HAP-1 (cell line): ENCODE measurements around the gene FBN2.
A peak's percentile ranks its signal among the peaks of the same experiment; 100 is the strongest.
"Not testable (repeated sequence)": the region's sequence is repeated elsewhere in the genome, so short reads cannot be mapped to it uniquely, and the experiment has no call there.

ENCODE experiments used
- DNase-seq, 2 experiments: peaks; one replicate each; pipeline ENCODE4 v3.0.0-alpha.2; 2016 to 2020; ENCODE audit warnings: low spot score in 2 of 2
- H3K27me3 ChIP-seq: fragments of 250-450 bp; sonication (Bioruptor Pico); 2 replicates; pipeline ENCODE4 v1.5.1; 2020; ENCODE audit warnings: low read depth, mild to moderate bottlenecking, moderate library complexity
- H3K36me3 ChIP-seq: fragments of 250-450 bp; sonication (Bioruptor Pico); replicated peaks from 2 replicates; pipeline ENCODE4 v1.5.1; 2020; ENCODE audit warnings: mild to moderate bottlenecking
- H3K4me1 ChIP-seq: fragments of 250-450 bp; sonication (Bioruptor Pico); 2 replicates; pipeline ENCODE4 v1.5.1; 2020; ENCODE audit warnings: mild to moderate bottlenecking
- H3K4me3 ChIP-seq: fragments of 250-450 bp; sonication (Bioruptor Pico); 2 replicates; pipeline ENCODE4 v1.5.1; 2020; ENCODE audit warnings: mild to moderate bottlenecking, moderate library complexity
- H3K9me3 ChIP-seq: fragments of 250-450 bp; sonication (Bioruptor Pico); 2 replicates; pipeline ENCODE4 v1.5.1; 2020; ENCODE audit warnings: mild to moderate bottlenecking, moderate library complexity
- in situ Hi-C: fragments of 300-500 bp; cut with MboI; formaldehyde crosslinking; loops from 3 replicates; pipeline ENCODE4 v1.14.3; 2020; ENCODE audit warnings: low sequenced_read_pairs, inconsistent platforms, mixed read lengths

FBN2 gene

GRCh38 chr5:128527077-128527476 is 11.0 kb downstream of the FBN2 start:
- Histone ChIP-seq H3K4me3 (no peak overlapping the region), H3K36me3 (peaks cover 37% of the 10 kb centered on the region), H3K9me3 (no peaks in the 10 kb centered on the region), H3K4me1 (no peaks in the 10 kb centered on the region), H3K27me3 (no peaks in the 10 kb centered on the region)
- in situ Hi-C loops, result no loop called here
- DNase-seq, result no peak

GRCh38 chr5:128522336-128522735 is 15.7 kb downstream of the FBN2 start:
- in situ Hi-C loops, result no loop called here
- DNase-seq, result no peak
- H3K4me3 ChIP-seq, result no peak overlapping the region
- no peaks in the 10 kb centered on the region for H3K9me3 ChIP-seq
- no peaks in the 10 kb centered on the region for H3K4me1 ChIP-seq
- no peaks in the 10 kb centered on the region for H3K27me3 ChIP-seq
- peaks cover 20% of the 10 kb centered on the region for H3K36me3 ChIP-seq

- Histone ChIP-seq H3K27me3 (no peaks in the 10 kb centered on the region), H3K4me3 (no peak overlapping the region), H3K36me3 (peaks cover 13% of the 10 kb centered on the region), H3K4me1 (no peaks in the 10 kb centered on the region), H3K9me3 (no peaks in the 10 kb centered on the region)
- in situ Hi-C loops, result no loop called here
- no peak for DNase-seq
These were observed 18.2 kb downstream of the FBN2 start for GRCh38 chr5:128519827-128520226.

- no peak for DNase-seq
- Histone ChIP-seq H3K4me1 (no peaks in the 10 kb centered on the region), H3K4me3 (no peak overlapping the region), H3K27me3 (no peaks in the 10 kb centered on the region), H3K9me3 (no peaks in the 10 kb centered on the region), H3K36me3 (peaks cover 13% of the 10 kb centered on the region)
- in situ Hi-C loops, result no loop called here
These were observed 21.1 kb downstream of the FBN2 start for GRCh38 chr5:128516978-128517377.

GRCh38 chr5:128513806-128514205 is 24.2 kb downstream of the FBN2 start:
- Histone ChIP-seq H3K4me1 (no peaks in the 10 kb centered on the region), H3K4me3 (no peak overlapping the region), H3K36me3 (peaks cover 7% of the 10 kb centered on the region), H3K27me3 (no peaks in the 10 kb centered on the region), H3K9me3 (no peaks in the 10 kb centered on the region)
- DNase-seq, result no peak
- in situ Hi-C loops, result no loop called here

- Histone ChIP-seq H3K36me3 (peaks cover 2% of the 10 kb centered on the region), H3K4me1 (no peaks in the 10 kb centered on the region), H3K27me3 (no peaks in the 10 kb centered on the region), H3K9me3 (no peaks in the 10 kb centered on the region), H3K4me3 (no peak overlapping the region)
- in situ Hi-C loops, result no loop called here
- DNase-seq, result no peak
These were observed 25.2 kb downstream of the FBN2 start for GRCh38 chr5:128512894-128513293.

GRCh38 chr5:128506643-128507042 is 31.4 kb downstream of the FBN2 start:
- in situ Hi-C loops, result no loop called here
- Histone ChIP-seq H3K36me3 (no peaks in the 10 kb centered on the region; the same call in 1 of the 2 replicates), H3K4me1 (no peaks in the 10 kb centered on the region), H3K4me3 (no peak overlapping the region), H3K27me3 (no peaks in the 10 kb centered on the region), H3K9me3 (peaks cover 3% of the 10 kb centered on the region; the same call in 1 of the 2 replicates)
- DNase-seq, result no peak

GRCh38 chr5:128503727-128504126 is 34.3 kb downstream of the FBN2 start:
- H3K9me3 ChIP-seq, DNase-seq, H3K4me3 ChIP-seq, H3K27me3 ChIP-seq, H3K36me3 ChIP-seq, H3K4me1 ChIP-seq, in situ Hi-C loops: not testable (repeated sequence)

GRCh38 chr5:128498844-128499455 is 39.1 kb downstream of the FBN2 start:
- in situ Hi-C loops, result no loop called here
- peaks cover 3% of the 10 kb centered on the region; the same call in 1 of the 2 replicates for H3K9me3 ChIP-seq
- no peaks in the 10 kb centered on the region; the same call in 1 of the 2 replicates for H3K4me1 ChIP-seq
- no peak overlapping the region for H3K4me3 ChIP-seq
- peaks cover 5% of the 10 kb centered on the region; the same call in 1 of the 2 replicates for H3K36me3 ChIP-seq
- H3K27me3 ChIP-seq, result no peaks in the 10 kb centered on the region
- peak; percentile 10 to 22 for DNase-seq

GRCh38 chr5:128494516-128494915 is 43.5 kb downstream of the FBN2 start:
- Histone ChIP-seq H3K36me3 (peaks cover 5% of the 10 kb centered on the region; the same call in 1 of the 2 replicates), H3K9me3 (no peaks in the 10 kb centered on the region), H3K27me3 (no peaks in the 10 kb centered on the region), H3K4me1 (no peaks in the 10 kb centered on the region; the same call in 1 of the 2 replicates), H3K4me3 (no peak overlapping the region)
- peak in 1 of 2 experiments; percentile 23 for DNase-seq
- in situ Hi-C loops, result no loop called here

- no peak for DNase-seq
- Histone ChIP-seq H3K4me3 (no peak overlapping the region), H3K4me1 (no peaks in the 10 kb centered on the region; the same call in 1 of the 2 replicates), H3K9me3 (no peaks in the 10 kb centered on the region), H3K36me3 (peaks cover 5% of the 10 kb centered on the region; the same call in 1 of the 2 replicates), H3K27me3 (no peaks in the 10 kb centered on the region)
- in situ Hi-C loops, result no loop called here
These were observed 44.3 kb downstream of the FBN2 start for GRCh38 chr5:128493657-128494329.

- no peak for DNase-seq
- Histone ChIP-seq H3K4me3 (no peak overlapping the region), H3K9me3 (no peaks in the 10 kb centered on the region), H3K4me1 (no peaks in the 10 kb centered on the region; the same call in 1 of the 2 replicates), H3K36me3 (0 out of 2 replicates have a peak, but pooled peaks cover 2% of the 10 kb centered on the region), H3K27me3 (no peaks in the 10 kb centered on the region)
- in situ Hi-C loops, result no loop called here
These were observed 46.8 kb downstream of the FBN2 start for GRCh38 chr5:128491291-128491690.

GRCh38 chr5:128490761-128491160 is 47.3 kb downstream of the FBN2 start:
- no peaks in the 10 kb centered on the region for H3K9me3 ChIP-seq
- no peaks in the 10 kb centered on the region for H3K4me1 ChIP-seq
- in situ Hi-C loops, result no loop called here
- H3K27me3 ChIP-seq, result no peaks in the 10 kb centered on the region
- H3K36me3 ChIP-seq, result 0 out of 2 replicates have a peak, but pooled peaks cover 2% of the 10 kb centered on the region
- no peak overlapping the region for H3K4me3 ChIP-seq
- DNase-seq, result no peak

- no peak for DNase-seq
- Histone ChIP-seq H3K9me3 (no peaks in the 10 kb centered on the region), H3K36me3 (no peaks in the 10 kb centered on the region), H3K4me1 (no peaks in the 10 kb centered on the region), H3K4me3 (no peak overlapping the region), H3K27me3 (no peaks in the 10 kb centered on the region)
- in situ Hi-C loops, result no loop called here
These were observed 51.0 kb downstream of the FBN2 start for GRCh38 chr5:128487041-128487440.
